WTC11 (cell line): ENCODE results near the gene MDK. TPM values are rescaled to one million over a fixed set of nuclear protein-coding genes. Genes with fewer than 3 reads are reported as not detected.
A peak's percentile ranks its signal among the peaks of the same experiment; 100 is the strongest.

ENCODE experiments used
- CREM ChIP-seq: sonication (generic); formaldehyde crosslinking; IDR thresholded peaks from 2 replicates; pipeline ENCODE4 v1.8.1; 2022; ENCODE audit warnings: mild to moderate bottlenecking, missing genetic modification reagents, moderate library complexity
- ESRRA ChIP-seq: sonication (generic); formaldehyde crosslinking; IDR thresholded peaks from 2 replicates; pipeline ENCODE4 v1.8.1; 2022; ENCODE audit warnings: mild to moderate bottlenecking, missing genetic modification reagents, borderline replicate concordance
- FOXJ3 ChIP-seq: sonication (generic); formaldehyde crosslinking; IDR thresholded peaks from 2 replicates; pipeline ENCODE4 v1.9.0; 2021; ENCODE audit warnings: missing genetic modification reagents, mild to moderate bottlenecking, borderline replicate concordance
- GRHL2 ChIP-seq: fragments of 250-450 bp; sonication (Bioruptor Pico); IDR thresholded peaks from 2 replicates; pipeline ENCODE4 v1.8.0; 2022; ENCODE audit warnings: mild to moderate bottlenecking, moderate library complexity; ENCODE audit not compliant: insufficient replicate concordance, severe bottlenecking
- IRF2 ChIP-seq: sonication (generic); formaldehyde crosslinking; IDR thresholded peaks from 2 replicates; pipeline ENCODE4 v1.8.0; 2022; ENCODE audit warnings: low read depth, missing genetic modification reagents, borderline replicate concordance
- MYBL2 ChIP-seq: sonication (generic); formaldehyde crosslinking; IDR thresholded peaks from 2 replicates; pipeline ENCODE4 v1.8.1; 2023; ENCODE audit warnings: mild to moderate bottlenecking, moderate library complexity, missing genetic modification reagents
- NFATC4 ChIP-seq: fragments of 250-450 bp; sonication (Bioruptor Pico); IDR thresholded peaks from 2 replicates; pipeline ENCODE4 v1.9.0; 2021; ENCODE audit warnings: mild to moderate bottlenecking
- NFYB ChIP-seq: sonication (generic); formaldehyde crosslinking; conservative IDR thresholded peaks from 2 replicates; pipeline ENCODE4 v1.8.0; 2022; ENCODE audit warnings: low read depth, missing genetic modification reagents
- NR3C1 ChIP-seq: sonication (generic); formaldehyde crosslinking; conservative IDR thresholded peaks from 2 replicates; pipeline ENCODE4 v1.8.1; 2023; ENCODE audit warnings: low read depth, mild to moderate bottlenecking, missing genetic modification reagents
- OVOL2 ChIP-seq: fragments of 250-450 bp; sonication (Bioruptor Pico); IDR thresholded peaks from 2 replicates; pipeline ENCODE4 v1.9.0; 2021; ENCODE audit warnings: mild to moderate bottlenecking, borderline replicate concordance
- PRRX2 ChIP-seq: fragments of 250-450 bp; sonication (Bioruptor Pico); IDR thresholded peaks from 2 replicates; pipeline ENCODE4 v1.8.0; 2021; ENCODE audit warnings: mild to moderate bottlenecking
- SMAD3 ChIP-seq: sonication (generic); formaldehyde crosslinking; IDR thresholded peaks from 2 replicates; pipeline ENCODE4 v1.8.0; 2022; ENCODE audit warnings: missing genetic modification reagents, mild to moderate bottlenecking, borderline replicate concordance
- TP53 ChIP-seq: sonication (generic); formaldehyde crosslinking; IDR thresholded peaks from 2 replicates; pipeline ENCODE4 v1.8.1; 2023; ENCODE audit warnings: mild to moderate bottlenecking, missing genetic modification reagents
- ZBTB21 ChIP-seq: sonication (generic); formaldehyde crosslinking; IDR thresholded peaks from 2 replicates; pipeline ENCODE4 v1.8.1; 2023; ENCODE audit warnings: mild to moderate bottlenecking, missing genetic modification reagents, borderline replicate concordance
- ZNF138 ChIP-seq: sonication (generic); formaldehyde crosslinking; conservative IDR thresholded peaks from 2 replicates; pipeline ENCODE4 v1.8.1; 2022; ENCODE audit warnings: mild to moderate bottlenecking, moderate library complexity, missing genetic modification reagents
- ZNF423 ChIP-seq: fragments of 250-450 bp; sonication (Bioruptor Pico); IDR thresholded peaks from 2 replicates; pipeline ENCODE4 v2.1.2; 2022; ENCODE audit warnings: mild to moderate bottlenecking, moderate library complexity
- total RNA-seq: library from RNA; stranded (reverse); gene quantifications from 3 replicates; pipeline ENCODE4 v1.2.3, GENCODE V29; 2021
- TF ChIP-seq, protein P1 (sequence below): sonication (generic); formaldehyde crosslinking; IDR thresholded peaks from 2 replicates; pipeline ENCODE4 v1.8.0; 2022; ENCODE audit warnings: mild to moderate bottlenecking, missing genetic modification reagents
- TF ChIP-seq, protein P2 (sequence below): sonication (generic); formaldehyde crosslinking; IDR thresholded peaks from 2 replicates; pipeline ENCODE4 v1.8.0; 2022; ENCODE audit warnings: mild to moderate bottlenecking, missing genetic modification reagents
- TF ChIP-seq, protein P3 (sequence below): sonication (generic); formaldehyde crosslinking; IDR thresholded peaks from 2 replicates; pipeline ENCODE4 v1.8.1; 2023; ENCODE audit warnings: mild to moderate bottlenecking, missing genetic modification reagents, moderate library complexity
- TF ChIP-seq, protein P4 (sequence below): fragments of 250-450 bp; sonication (Bioruptor Pico); IDR thresholded peaks from 2 replicates; pipeline ENCODE4 v1.9.0; 2021; ENCODE audit warnings: mild to moderate bottlenecking
- TF ChIP-seq, protein P5 (sequence below): fragments of 250-450 bp; sonication (Bioruptor Pico); IDR thresholded peaks from 2 replicates; pipeline ENCODE4 v1.9.0; 2021; ENCODE audit warnings: mild to moderate bottlenecking
- TF ChIP-seq, protein P6 (sequence below): sonication (generic); formaldehyde crosslinking; IDR thresholded peaks from 2 replicates; pipeline ENCODE4 v1.8.0; 2022; ENCODE audit warnings: mild to moderate bottlenecking, missing genetic modification reagents
- TF ChIP-seq, protein P7 (sequence below): sonication (generic); formaldehyde crosslinking; IDR thresholded peaks from 2 replicates; pipeline ENCODE4 v1.8.0; 2023; ENCODE audit warnings: mild to moderate bottlenecking, missing genetic modification reagents
- TF ChIP-seq, protein P8 (sequence below): fragments of 250-450 bp; sonication (Bioruptor Pico); IDR thresholded peaks from 2 replicates; pipeline ENCODE4 v1.9.0; 2021; ENCODE audit warnings: moderate library complexity, mild to moderate bottlenecking, inconsistent platforms, borderline replicate concordance
- TF ChIP-seq, protein P9 (sequence below): fragments of 250-450 bp; sonication (Bioruptor Pico); IDR thresholded peaks from 2 replicates; pipeline ENCODE4 v2.1.2; 2022; ENCODE audit warnings: mild to moderate bottlenecking, moderate library complexity

The MDK gene
- total RNA-seq, 1 experiment from 2014 or later = 560 TPM

DNA sequence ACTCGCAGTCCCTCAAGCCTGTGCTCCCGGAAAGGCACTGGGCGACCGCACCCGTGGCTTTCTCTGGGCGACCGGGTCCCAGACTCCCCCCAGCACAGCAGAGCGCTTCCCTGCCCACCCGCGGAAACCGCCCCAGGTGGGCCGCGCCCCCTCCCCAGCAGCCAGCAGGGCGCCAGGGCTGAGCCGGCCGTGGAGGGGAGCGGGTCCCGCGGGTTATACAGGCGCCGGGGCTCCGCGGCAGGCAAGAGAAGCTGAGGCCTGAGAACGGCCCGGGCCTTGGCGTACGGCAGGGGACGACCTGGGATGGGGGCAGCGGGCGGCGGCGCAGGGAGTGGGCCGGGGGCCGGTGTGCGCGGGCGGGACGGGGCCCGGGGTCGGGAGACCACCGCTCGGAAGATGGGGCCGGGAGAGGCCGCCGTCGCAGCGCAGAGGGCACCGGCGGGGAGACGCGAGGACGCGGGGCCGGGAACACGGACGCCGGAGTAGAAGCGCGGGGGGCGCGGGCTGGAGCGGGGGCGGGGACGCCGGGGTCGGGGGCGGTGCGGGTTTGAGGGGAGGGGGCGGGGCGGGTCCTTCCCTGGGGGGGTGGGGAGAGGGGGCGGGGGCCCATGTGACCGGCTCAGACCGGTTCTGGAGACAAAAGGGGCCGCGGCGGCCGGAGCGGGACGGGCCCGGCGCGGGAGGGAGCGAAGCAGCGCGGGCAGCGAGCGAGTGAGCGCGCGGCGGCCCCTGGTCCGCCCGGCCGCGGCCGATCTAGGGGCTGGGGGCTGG lies at the start of gene MDK (continued):
- TF ChIP-seq, protein P1, sequence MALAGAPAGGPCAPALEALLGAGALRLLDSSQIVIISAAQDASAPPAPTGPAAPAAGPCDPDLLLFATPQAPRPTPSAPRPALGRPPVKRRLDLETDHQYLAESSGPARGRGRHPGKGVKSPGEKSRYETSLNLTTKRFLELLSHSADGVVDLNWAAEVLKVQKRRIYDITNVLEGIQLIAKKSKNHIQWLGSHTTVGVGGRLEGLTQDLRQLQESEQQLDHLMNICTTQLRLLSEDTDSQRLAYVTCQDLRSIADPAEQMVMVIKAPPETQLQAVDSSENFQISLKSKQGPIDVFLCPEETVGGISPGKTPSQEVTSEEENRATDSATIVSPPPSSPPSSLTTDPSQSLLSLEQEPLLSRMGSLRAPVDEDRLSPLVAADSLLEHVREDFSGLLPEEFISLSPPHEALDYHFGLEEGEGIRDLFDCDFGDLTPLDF (CRISPR knock-in tag) = no peak
- no peak for TF ChIP-seq OVOL2 (CRISPR knock-in tag)
- TF ChIP-seq, protein P2, sequence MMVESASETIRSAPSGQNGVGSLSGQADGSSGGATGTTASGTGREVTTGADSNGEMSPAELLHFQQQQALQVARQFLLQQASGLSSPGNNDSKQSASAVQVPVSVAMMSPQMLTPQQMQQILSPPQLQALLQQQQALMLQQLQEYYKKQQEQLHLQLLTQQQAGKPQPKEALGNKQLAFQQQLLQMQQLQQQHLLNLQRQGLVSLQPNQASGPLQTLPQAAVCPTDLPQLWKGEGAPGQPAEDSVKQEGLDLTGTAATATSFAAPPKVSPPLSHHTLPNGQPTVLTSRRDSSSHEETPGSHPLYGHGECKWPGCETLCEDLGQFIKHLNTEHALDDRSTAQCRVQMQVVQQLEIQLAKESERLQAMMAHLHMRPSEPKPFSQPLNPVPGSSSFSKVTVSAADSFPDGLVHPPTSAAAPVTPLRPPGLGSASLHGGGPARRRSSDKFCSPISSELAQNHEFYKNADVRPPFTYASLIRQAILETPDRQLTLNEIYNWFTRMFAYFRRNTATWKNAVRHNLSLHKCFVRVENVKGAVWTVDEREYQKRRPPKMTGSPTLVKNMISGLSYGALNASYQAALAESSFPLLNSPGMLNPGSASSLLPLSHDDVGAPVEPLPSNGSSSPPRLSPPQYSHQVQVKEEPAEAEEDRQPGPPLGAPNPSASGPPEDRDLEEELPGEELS (CRISPR knock-in tag) = no peak
- TF ChIP-seq, protein P3, sequence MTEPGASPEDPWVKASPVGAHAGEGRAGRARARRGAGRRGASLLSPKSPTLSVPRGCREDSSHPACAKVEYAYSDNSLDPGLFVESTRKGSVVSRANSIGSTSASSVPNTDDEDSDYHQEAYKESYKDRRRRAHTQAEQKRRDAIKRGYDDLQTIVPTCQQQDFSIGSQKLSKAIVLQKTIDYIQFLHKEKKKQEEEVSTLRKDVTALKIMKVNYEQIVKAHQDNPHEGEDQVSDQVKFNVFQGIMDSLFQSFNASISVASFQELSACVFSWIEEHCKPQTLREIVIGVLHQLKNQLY (CRISPR knock-in tag) = no peak
- no peak for TF ChIP-seq FOXJ3
- TF ChIP-seq PRRX2 (CRISPR knock-in tag) = 0 out of 2 replicates have a peak, but pooled peaks have one; percentile 18
- TF ChIP-seq, protein P4, sequence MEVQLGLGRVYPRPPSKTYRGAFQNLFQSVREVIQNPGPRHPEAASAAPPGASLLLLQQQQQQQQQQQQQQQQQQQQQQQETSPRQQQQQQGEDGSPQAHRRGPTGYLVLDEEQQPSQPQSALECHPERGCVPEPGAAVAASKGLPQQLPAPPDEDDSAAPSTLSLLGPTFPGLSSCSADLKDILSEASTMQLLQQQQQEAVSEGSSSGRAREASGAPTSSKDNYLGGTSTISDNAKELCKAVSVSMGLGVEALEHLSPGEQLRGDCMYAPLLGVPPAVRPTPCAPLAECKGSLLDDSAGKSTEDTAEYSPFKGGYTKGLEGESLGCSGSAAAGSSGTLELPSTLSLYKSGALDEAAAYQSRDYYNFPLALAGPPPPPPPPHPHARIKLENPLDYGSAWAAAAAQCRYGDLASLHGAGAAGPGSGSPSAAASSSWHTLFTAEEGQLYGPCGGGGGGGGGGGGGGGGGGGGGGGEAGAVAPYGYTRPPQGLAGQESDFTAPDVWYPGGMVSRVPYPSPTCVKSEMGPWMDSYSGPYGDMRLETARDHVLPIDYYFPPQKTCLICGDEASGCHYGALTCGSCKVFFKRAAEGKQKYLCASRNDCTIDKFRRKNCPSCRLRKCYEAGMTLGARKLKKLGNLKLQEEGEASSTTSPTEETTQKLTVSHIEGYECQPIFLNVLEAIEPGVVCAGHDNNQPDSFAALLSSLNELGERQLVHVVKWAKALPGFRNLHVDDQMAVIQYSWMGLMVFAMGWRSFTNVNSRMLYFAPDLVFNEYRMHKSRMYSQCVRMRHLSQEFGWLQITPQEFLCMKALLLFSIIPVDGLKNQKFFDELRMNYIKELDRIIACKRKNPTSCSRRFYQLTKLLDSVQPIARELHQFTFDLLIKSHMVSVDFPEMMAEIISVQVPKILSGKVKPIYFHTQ (CRISPR knock-in tag) = 0 out of 2 replicates have a peak, but pooled peaks have one; percentile 56
- TF ChIP-seq GRHL2 (CRISPR knock-in tag) = no peak
- no peak for TF ChIP-seq NFATC4 (CRISPR knock-in tag)
- TF ChIP-seq NR3C1 (CRISPR knock-in tag) = 0 out of 2 replicates have a peak, but pooled peaks have one; percentile 68
- no peak for TF ChIP-seq MYBL2 (CRISPR knock-in tag)
- no peak for TF ChIP-seq IRF2 (CRISPR knock-in tag)
- TF ChIP-seq ESRRA (CRISPR knock-in tag) = no peak
- no peak for TF ChIP-seq TP53 (CRISPR knock-in tag)
- TF ChIP-seq, protein P5, sequence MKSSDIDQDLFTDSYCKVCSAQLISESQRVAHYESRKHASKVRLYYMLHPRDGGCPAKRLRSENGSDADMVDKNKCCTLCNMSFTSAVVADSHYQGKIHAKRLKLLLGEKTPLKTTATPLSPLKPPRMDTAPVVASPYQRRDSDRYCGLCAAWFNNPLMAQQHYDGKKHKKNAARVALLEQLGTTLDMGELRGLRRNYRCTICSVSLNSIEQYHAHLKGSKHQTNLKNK (CRISPR knock-in tag) = no peak
- no peak for TF ChIP-seq ZNF138 (CRISPR knock-in tag)
- peak; percentile 80 for TF ChIP-seq ZNF423 (CRISPR knock-in tag)
- TF ChIP-seq, protein P6, sequence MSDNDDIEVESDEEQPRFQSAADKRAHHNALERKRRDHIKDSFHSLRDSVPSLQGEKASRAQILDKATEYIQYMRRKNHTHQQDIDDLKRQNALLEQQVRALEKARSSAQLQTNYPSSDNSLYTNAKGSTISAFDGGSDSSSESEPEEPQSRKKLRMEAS = no peak
- TF ChIP-seq CREM = 0 out of 2 replicates have a peak, but pooled peaks have one; percentile 38
- no peak for TF ChIP-seq ZBTB21 (CRISPR knock-in tag)
- TF ChIP-seq, protein P7, sequence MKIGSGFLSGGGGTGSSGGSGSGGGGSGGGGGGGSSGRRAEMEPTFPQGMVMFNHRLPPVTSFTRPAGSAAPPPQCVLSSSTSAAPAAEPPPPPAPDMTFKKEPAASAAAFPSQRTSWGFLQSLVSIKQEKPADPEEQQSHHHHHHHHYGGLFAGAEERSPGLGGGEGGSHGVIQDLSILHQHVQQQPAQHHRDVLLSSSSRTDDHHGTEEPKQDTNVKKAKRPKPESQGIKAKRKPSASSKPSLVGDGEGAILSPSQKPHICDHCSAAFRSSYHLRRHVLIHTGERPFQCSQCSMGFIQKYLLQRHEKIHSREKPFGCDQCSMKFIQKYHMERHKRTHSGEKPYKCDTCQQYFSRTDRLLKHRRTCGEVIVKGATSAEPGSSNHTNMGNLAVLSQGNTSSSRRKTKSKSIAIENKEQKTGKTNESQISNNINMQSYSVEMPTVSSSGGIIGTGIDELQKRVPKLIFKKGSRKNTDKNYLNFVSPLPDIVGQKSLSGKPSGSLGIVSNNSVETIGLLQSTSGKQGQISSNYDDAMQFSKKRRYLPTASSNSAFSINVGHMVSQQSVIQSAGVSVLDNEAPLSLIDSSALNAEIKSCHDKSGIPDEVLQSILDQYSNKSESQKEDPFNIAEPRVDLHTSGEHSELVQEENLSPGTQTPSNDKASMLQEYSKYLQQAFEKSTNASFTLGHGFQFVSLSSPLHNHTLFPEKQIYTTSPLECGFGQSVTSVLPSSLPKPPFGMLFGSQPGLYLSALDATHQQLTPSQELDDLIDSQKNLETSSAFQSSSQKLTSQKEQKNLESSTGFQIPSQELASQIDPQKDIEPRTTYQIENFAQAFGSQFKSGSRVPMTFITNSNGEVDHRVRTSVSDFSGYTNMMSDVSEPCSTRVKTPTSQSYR (CRISPR knock-in tag) = no peak
- no peak for TF ChIP-seq SMAD3 (CRISPR knock-in tag)
- TF ChIP-seq, protein P8, sequence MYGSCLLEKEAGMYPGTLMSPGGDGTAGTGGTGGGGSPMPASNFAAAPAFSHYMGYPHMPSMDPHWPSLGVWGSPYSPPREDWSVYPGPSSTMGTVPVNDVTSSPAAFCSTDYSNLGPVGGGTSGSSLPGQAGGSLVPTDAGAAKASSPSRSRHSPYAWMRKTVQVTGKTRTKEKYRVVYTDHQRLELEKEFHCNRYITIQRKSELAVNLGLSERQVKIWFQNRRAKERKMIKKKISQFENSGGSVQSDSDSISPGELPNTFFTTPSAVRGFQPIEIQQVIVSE (CRISPR knock-in tag) = no peak
- TF ChIP-seq, protein P9, sequence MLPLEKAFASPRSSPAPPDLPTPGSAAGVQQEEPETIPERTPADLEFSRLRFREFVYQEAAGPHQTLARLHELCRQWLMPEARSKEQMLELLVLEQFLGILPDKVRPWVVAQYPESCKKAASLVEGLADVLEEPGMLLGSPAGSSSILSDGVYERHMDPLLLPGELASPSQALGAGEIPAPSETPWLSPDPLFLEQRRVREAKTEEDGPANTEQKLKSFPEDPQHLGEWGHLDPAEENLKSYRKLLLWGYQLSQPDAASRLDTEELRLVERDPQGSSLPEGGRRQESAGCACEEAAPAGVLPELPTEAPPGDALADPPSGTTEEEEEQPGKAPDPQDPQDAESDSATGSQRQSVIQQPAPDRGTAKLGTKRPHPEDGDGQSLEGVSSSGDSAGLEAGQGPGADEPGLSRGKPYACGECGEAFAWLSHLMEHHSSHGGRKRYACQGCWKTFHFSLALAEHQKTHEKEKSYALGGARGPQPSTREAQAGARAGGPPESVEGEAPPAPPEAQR (CRISPR knock-in tag) = no peak
- TF ChIP-seq NFYB (CRISPR knock-in tag) = no peak
